Measurements from ENCODE around the gene IFITM10.
"Not testable (repeated sequence)": the region's sequence is repeated elsewhere in the genome, so short reads cannot be mapped to it uniquely, and the experiment has no call there.

GRCh38 chr11:1688336-1688947, 62.0 kb downstream of the IFITM10 start:
- not testable (repeated sequence) for TF ChIP-seq CTCF (IDR thresholded peaks at IDR 0.05; ENCODE audit: insufficient read depth, low read length, poor library complexity, severe bottlenecking); EZH2phosphoT487 (conservative IDR thresholded peaks at IDR 0.05; ENCODE audit: low read length)
